HCT116 (cell line): Measurements from ENCODE around the gene ABCE1. TPM values are rescaled to one million over a fixed set of nuclear protein-coding genes. Genes with fewer than 3 reads are reported as not detected.

Experiments
- ATAC-seq: fragments of 200-7000 bp; cut with Tn5 transposase; 2 replicates; pipeline ENCODE4 v1.9.1; 2020; ENCODE audit warnings: mild to moderate bottlenecking, moderate library complexity
- BruUV-seq: library from RNA; stranded (reverse); fragments of 400-500 nt; replicated peaks from 2 replicates; lab custom pipeline; 2021; lab: Mats Ljungman, UMichigan
- CTCF ChIA-PET: fragments of 300-600 bp; sonication (Branson Sonifier 250); formaldehyde crosslinking; loops from one replicate; lab custom pipeline; 2021; ENCODE audit warnings: antibody characterized with exemption; lab: Charles Lee
- POLR2A ChIA-PET: fragments of 300-600, 350-600 bp; sonication (Branson Sonifier 250); formaldehyde crosslinking; loops from one replicate; lab custom pipeline; 2021; ENCODE audit warnings: antibody characterized with exemption; lab: Charles Lee
- RAD21 ChIA-PET, 2 experiments: fragments of 300-600 bp; sonication (Branson Sonifier 250); formaldehyde crosslinking; loops; one replicate each; lab custom pipeline; 2023; ENCODE audit warnings: low total read pairs in 2 of 2; ENCODE audit not compliant: uncharacterized antibody in 2 of 2, unreplicated experiment in 2 of 2, low non-redundant PET in 1 of 2; lab: Charles Lee
- DNase-seq: peaks from one replicate; pipeline ENCODE4 v3.0.0-alpha.2; 2010; ENCODE audit warnings: low read depth, low spot score
- H2AFZ ChIP-seq: fragments of 200-600 bp; shearing (Covaris generic), sonication (generic); 2 replicates; pipeline ENCODE4 v1.6.1; 2017; ENCODE audit warnings: low read depth, mixed run types, mixed read lengths, antibody characterized with exemption, low read length; ENCODE audit not compliant: poor library complexity, severe bottlenecking
- H3K27ac ChIP-seq: 2 replicates; pipeline ENCODE4 v1.5.1; 2012; ENCODE audit warnings: low read depth, low read length
- H3K27me3 ChIP-seq: fragments of 200-600 bp; sonication (generic); 2 replicates; pipeline ENCODE4 v1.6.1; 2016; ENCODE audit warnings: mixed run types, low read length, mixed read lengths; ENCODE audit not compliant: insufficient read depth
- H3K36me3 ChIP-seq, 2 experiments: fragments of 200-500 bp in 1 of 2; fragments of 200-600 bp in 1 of 2; sonication (Bioruptor generic) in 1 of 2; sonication (generic) in 1 of 2; 2 replicates each; pipeline versions ENCODE4 v1.5.1 to v1.6.1; 2014 to 2016; ENCODE audit warnings: low read length in 2 of 2, inconsistent platforms in 1 of 2, mixed read lengths in 1 of 2, mixed run types in 1 of 2; ENCODE audit not compliant: insufficient read depth in 2 of 2, control insufficient read depth in 1 of 2
- H3K4me1 ChIP-seq, 2 experiments: fragments of 200-600 bp in 1 of 2; sonication (generic) in 1 of 2; 2 replicates each; pipeline versions ENCODE4 v1.5.1 to v1.6.1; 2012 to 2017; ENCODE audit warnings: low read length in 2 of 2, inconsistent platforms in 1 of 2, mild to moderate bottlenecking in 1 of 2, mixed read lengths in 1 of 2, mixed run types in 1 of 2, moderate library complexity in 1 of 2; ENCODE audit not compliant: insufficient read depth in 2 of 2, control insufficient read depth in 1 of 2
- H3K4me2 ChIP-seq: fragments of 200-600 bp; sonication (generic); 2 replicates; pipeline ENCODE4 v1.6.1; 2017; ENCODE audit warnings: mixed run types, low read length, mixed read lengths
- H3K4me3 ChIP-seq, 2 experiments: fragments of 200-600 bp in 1 of 2; sonication (generic) in 1 of 2; replicated peaks in 1 of 2; 2 replicates each; pipeline ENCODE4 v1.5.1; 2011 to 2016; ENCODE audit warnings: low read length in 2 of 2, control low read depth in 1 of 2, low read depth in 1 of 2, mild to moderate bottlenecking in 1 of 2, mixed read lengths in 1 of 2, mixed run types in 1 of 2
- H3K79me2 ChIP-seq: fragments of 200-600 bp; sonication (generic); 2 replicates; pipeline ENCODE4 v1.6.1; 2017; ENCODE audit warnings: mild to moderate bottlenecking, mixed run types, low read length, moderate library complexity, mixed read lengths; ENCODE audit not compliant: insufficient read depth
- H3K9ac ChIP-seq: fragments of 200-600 bp; sonication (generic); 2 replicates; pipeline ENCODE4 v1.6.1; 2016; ENCODE audit warnings: low read length, mixed read lengths
- H3K9me2 ChIP-seq: fragments of 200-600 bp; sonication (generic), shearing (Covaris generic); 2 replicates; pipeline ENCODE4 v1.6.1; 2017; ENCODE audit warnings: mixed run types, mild to moderate bottlenecking, moderate library complexity; ENCODE audit not compliant: insufficient read depth
- H3K9me3 ChIP-seq, 2 experiments: fragments of 200-500 bp in 1 of 2; fragments of 200-600 bp in 1 of 2; sonication (Bioruptor generic) in 1 of 2; sonication (generic) in 1 of 2; 2 replicates each; pipeline ENCODE4 v1.6.1; 2014 to 2017; ENCODE audit warnings: low read length in 2 of 2, mixed read lengths in 2 of 2, inconsistent platforms in 1 of 2, low read depth in 1 of 2, mild to moderate bottlenecking in 1 of 2, mixed run types in 1 of 2, moderate library complexity in 1 of 2; ENCODE audit not compliant: control insufficient read depth in 1 of 2, insufficient read depth in 1 of 2
- H4K20me1 ChIP-seq: fragments of 200-600 bp; sonication (generic), shearing (Covaris generic); 2 replicates; pipeline ENCODE4 v1.6.1; 2017; ENCODE audit warnings: mixed run types, mild to moderate bottlenecking, moderate library complexity; ENCODE audit not compliant: insufficient read depth
- CEBPB ChIP-seq: IDR thresholded peaks from 2 replicates; pipeline ENCODE4 v1.6.1; 2012; ENCODE audit warnings: low read depth
- EZH2 ChIP-seq: fragments of 200-600 bp; sonication (generic); IDR thresholded peaks from 2 replicates; pipeline ENCODE4 v1.6.1; 2017; ENCODE audit warnings: antibody characterized with exemption, mixed run types
- EZH2phosphoT487 ChIP-seq: fragments of 200-600 bp; IDR thresholded peaks from 2 replicates; pipeline ENCODE4 v1.6.1; 2018; ENCODE audit warnings: antibody characterized with exemption, borderline replicate concordance
- JUND ChIP-seq: IDR thresholded peaks from 2 replicates; pipeline ENCODE4 v1.6.1; 2012
- SIN3A ChIP-seq: IDR thresholded peaks from 2 replicates; pipeline ENCODE4 v1.6.1; 2012; ENCODE audit warnings: low read depth
- SP1 ChIP-seq: IDR thresholded peaks from 2 replicates; pipeline ENCODE4 v1.6.1; 2012; ENCODE audit warnings: low read depth
- ZFX ChIP-seq: fragments of 450-650 bp; IDR thresholded peaks from 2 replicates; pipeline ENCODE4 v1.6.1; 2017
- intact Hi-C: fragments of 100-400 bp; cut with micrococcal nuclease; formaldehyde crosslinking; loops from 2 replicates; pipeline ENCODE4 v1.10.0; 2022
- total RNA-seq: library from RNA; stranded (reverse); gene quantifications from one replicate; pipeline ENCODE4 v1.2.1, GENCODE V29; 2021; ENCODE audit not compliant: unreplicated experiment

Gene ABCE1
- total RNA-seq, 1 experiment from 2014 or later, result 145 TPM

DNA sequence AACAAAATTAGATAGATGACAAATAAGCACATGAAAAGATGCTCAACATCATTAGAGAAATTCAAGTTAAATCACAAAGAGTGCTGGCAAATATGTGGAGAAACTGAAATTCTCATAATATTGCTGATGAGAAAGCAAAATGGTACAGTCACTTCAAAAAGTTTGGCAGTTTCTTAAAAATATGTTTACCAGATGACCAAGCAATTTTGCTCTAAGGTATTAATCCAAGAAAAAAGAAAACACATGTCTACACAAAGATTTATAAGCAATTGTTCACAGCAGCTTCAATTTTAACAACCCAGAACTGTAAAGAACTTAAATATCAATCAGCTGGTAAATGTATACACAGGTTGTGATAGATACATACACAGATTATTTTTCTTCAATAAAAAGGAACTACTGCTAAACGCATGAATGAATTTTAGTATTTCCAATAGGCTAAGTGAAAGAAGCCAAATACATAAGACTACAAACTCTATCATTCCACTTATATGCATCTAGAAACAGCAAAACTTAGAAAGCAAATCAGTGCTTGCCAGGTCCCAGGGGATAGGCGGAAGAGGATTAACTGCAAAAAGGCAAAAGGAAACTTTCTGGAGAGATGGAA lies 70.6 kb downstream of the ABCE1 start:
- peaks cover 16 to 23% of the 10 kb centered on the region in 2 experiments; a peak in 2 of 4 replicates for H3K36me3 ChIP-seq

DNA sequence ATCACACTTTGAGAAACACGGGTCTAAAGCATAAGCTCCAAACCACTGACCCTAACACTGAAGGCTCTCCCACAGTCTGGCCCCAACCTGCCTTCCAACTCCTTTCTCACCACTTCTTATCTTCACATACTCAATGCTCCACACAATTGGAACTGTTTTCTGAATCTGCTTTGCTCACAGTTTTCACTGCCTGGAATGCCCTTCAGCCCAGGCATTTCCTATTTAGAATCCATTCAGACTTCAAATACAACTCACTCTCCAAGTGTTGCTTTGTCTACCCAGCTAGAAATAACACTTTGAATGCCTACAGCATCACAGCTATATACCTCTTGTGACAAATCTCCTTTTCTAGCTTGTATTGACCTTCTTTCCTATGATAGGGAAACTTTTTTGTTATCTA lies 72.1 kb downstream of the ABCE1 start:
- H3K4me2 ChIP-seq, result no peak overlapping the region
- H3K9me2 ChIP-seq, result no peaks in the 10 kb centered on the region; the same call in 1 of the 2 replicates
- DNase-seq (no peak), ATAC-seq (no peak)
- H3K4me3 ChIP-seq, result no peak overlapping the region
- CTCF ChIA-PET, result no interaction called here
- POLR2A ChIA-PET, result no interaction called here
- H3K4me1 ChIP-seq, result no peaks in the 10 kb centered on the region
- peaks cover 88% of the 10 kb centered on the region for H3K79me2 ChIP-seq
- RAD21 ChIA-PET, result no interaction called here
- H3K36me3 ChIP-seq, result peaks cover 12 to 27% of the 10 kb centered on the region in 2 experiments; a peak in 2 of 4 replicates
- 0 out of 2 replicates have a peak, but pooled peaks cover 5% of the 10 kb centered on the region for H4K20me1 ChIP-seq
- no peak overlapping the region for H2AFZ ChIP-seq
- H3K27ac ChIP-seq, result no peak overlapping the region
- no peak for TF ChIP-seq EZH2phosphoT487
- H3K9ac ChIP-seq, result no peak overlapping the region
- no TSS peak for BruUV-seq
- no peaks in the 10 kb centered on the region for H3K9me3 ChIP-seq
- intact Hi-C loops, result no loop called here
- H3K27me3 ChIP-seq, result no peaks in the 10 kb centered on the region

More for the DNA sequence above, 70.6 kb downstream of the ABCE1 start:
- no peak overlapping the region for H3K27ac ChIP-seq
- ATAC-seq (no peak), DNase-seq (no peak)
- H3K79me2 ChIP-seq, result peaks cover 82% of the 10 kb centered on the region
- no peak overlapping the region for H2AFZ ChIP-seq
- no TSS peak for BruUV-seq
- intact Hi-C loops, result no loop called here
- H3K9ac ChIP-seq, result no peak overlapping the region
- H4K20me1 ChIP-seq, result 0 out of 2 replicates have a peak, but pooled peaks cover 5% of the 10 kb centered on the region
- TF ChIP-seq EZH2 (no peak), SIN3A (no peak), SP1 (no peak), CEBPB (no peak), JUND (no peak), EZH2phosphoT487 (no peak), ZFX (no peak)
- ChIA-PET POLR2A (no interaction called here), RAD21 (no interaction called here), CTCF (interaction anchor here (0.9 kb wide), 1 partner anchor 14 kb away, joined by 3 read pairs; no protein-coding TSS in a partner anchor)
- no peaks in the 10 kb centered on the region for H3K4me1 ChIP-seq
- H3K27me3 ChIP-seq, result no peaks in the 10 kb centered on the region
- no peaks in the 10 kb centered on the region for H3K9me3 ChIP-seq
- H3K4me3 ChIP-seq, result no peak overlapping the region
- no peak overlapping the region for H3K4me2 ChIP-seq
- H3K9me2 ChIP-seq, result no peaks in the 10 kb centered on the region; the same call in 1 of the 2 replicates
